ENCODE results near the gene PDP2.

Gene PDP2

DNA sequence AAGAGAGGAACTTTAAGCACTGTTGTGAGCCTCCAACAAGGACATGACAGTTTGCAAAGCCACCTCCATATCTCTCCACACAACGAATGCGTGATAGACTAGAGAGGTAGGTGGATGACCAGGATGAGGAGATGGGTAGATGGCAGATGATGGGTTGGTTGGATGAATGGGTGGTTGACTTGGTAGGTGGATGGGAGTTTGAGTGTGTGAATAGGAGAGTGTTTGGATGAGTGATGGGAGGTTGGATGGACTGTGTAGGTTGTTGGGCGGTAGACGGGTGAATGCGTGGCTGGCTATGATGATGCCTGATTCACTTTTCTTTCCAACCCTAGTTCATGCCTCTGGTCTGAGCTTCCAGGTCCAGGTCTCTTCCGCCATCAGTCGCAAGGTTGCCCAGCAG, 34.2 kb downstream of the PDP2 start:
- DNase-seq (ENCODE audit: low read depth), result no peak
- TF ChIP-seq, protein P1, sequence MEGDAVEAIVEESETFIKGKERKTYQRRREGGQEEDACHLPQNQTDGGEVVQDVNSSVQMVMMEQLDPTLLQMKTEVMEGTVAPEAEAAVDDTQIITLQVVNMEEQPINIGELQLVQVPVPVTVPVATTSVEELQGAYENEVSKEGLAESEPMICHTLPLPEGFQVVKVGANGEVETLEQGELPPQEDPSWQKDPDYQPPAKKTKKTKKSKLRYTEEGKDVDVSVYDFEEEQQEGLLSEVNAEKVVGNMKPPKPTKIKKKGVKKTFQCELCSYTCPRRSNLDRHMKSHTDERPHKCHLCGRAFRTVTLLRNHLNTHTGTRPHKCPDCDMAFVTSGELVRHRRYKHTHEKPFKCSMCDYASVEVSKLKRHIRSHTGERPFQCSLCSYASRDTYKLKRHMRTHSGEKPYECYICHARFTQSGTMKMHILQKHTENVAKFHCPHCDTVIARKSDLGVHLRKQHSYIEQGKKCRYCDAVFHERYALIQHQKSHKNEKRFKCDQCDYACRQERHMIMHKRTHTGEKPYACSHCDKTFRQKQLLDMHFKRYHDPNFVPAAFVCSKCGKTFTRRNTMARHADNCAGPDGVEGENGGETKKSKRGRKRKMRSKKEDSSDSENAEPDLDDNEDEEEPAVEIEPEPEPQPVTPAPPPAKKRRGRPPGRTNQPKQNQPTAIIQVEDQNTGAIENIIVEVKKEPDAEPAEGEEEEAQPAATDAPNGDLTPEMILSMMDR (IDR thresholded peaks at IDR 0.05; ENCODE audit: control insufficient read depth, insufficient read depth, low read depth, low read length, missing control alignments), result no peak
- H3K4me3 ChIP-seq (ENCODE audit: control insufficient read depth, low read depth, low read length), result no peak overlapping the region

DNA sequence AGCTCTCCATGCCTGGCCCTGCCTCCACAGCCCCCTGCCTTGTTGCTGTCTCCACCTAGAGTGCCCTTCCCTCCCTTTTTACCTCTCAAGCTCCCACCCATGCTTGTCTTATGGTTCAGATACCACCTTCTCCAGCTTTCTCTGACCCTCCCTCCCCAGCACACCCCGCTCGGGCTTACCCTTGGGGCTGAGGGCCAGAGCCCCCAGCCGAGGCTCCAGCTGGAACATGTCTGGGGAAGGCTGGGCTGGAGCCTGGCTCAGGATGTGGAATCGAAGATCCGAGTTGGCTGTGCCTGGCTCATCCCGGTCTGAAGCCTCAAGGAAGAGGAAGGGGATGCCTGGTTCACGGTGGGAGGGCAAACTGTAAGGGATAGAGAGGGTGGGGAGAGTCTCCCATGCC, 34.7 kb downstream of the PDP2 start:
- DNase-seq (ENCODE audit: low read depth), result no peak
- TF ChIP-seq, protein P1 (IDR thresholded peaks at IDR 0.05; ENCODE audit: control insufficient read depth, insufficient read depth, low read depth, low read length, missing control alignments), result no peak
- no peak overlapping the region for H3K4me3 ChIP-seq (ENCODE audit: control insufficient read depth, low read depth, low read length)

- TF ChIP-seq, protein P1 (IDR thresholded peaks at IDR 0.05; ENCODE audit: control insufficient read depth, insufficient read depth, low read depth, low read length, missing control alignments), result no peak
- no peak for DNase-seq (ENCODE audit: low read depth)
- H3K4me3 ChIP-seq (ENCODE audit: control insufficient read depth, low read depth, low read length), result no peak overlapping the region
These were observed 36.2 kb downstream of the PDP2 start for GRCh38 chr16:66916518-66916917.

DNA sequence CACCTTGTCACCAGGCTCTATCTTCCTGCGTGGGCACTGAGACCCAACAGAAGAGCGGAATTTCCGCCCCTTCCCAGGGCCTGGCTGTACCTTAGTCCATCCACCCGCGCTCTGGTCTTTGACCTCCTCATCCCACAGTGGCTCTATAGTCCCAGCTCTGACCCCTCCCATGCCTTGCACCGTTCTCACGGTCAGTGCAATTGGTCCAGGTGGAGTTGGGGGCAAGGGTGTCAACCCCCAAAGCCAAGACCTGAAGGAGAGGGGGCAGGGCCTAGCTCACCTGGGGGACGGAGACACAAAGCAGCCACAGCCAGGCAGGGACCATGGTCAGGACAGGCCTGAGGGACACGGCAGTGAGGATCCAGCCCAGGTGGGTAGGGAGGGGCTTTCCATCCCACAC, 37.4 kb downstream of the PDP2 start:
- TF ChIP-seq, protein P1 (IDR thresholded peaks at IDR 0.05; ENCODE audit: control insufficient read depth, insufficient read depth, low read depth, low read length, missing control alignments), result no peak
- no peak overlapping the region for H3K4me3 ChIP-seq (ENCODE audit: control insufficient read depth, low read depth, low read length)
- DNase-seq (ENCODE audit: low read depth), result no peak

DNA sequence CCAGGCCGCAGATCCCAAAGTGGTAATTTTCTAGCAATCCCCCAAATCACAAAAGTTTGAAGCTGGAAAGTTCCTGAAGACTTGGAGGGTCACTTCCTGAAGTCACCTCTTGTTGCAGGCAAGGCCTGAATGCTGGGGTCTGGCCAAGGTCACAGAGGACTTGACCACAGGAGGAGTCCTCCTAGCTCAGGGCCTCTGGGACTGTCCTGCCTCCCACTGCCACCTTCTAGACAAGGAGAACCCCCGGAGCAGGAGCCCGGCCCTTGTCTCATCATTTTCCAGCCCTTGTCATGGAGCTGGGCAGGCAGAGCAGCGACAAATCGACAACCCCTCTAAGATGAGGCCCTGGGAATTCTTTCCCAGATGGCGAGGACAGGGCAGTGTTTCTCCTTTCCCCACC, 38.0 kb downstream of the PDP2 start:
- TF ChIP-seq, protein P1 (IDR thresholded peaks at IDR 0.05; ENCODE audit: control insufficient read depth, insufficient read depth, low read depth, low read length, missing control alignments), result no peak
- no peak overlapping the region for H3K4me3 ChIP-seq (ENCODE audit: control insufficient read depth, low read depth, low read length)
- DNase-seq (ENCODE audit: low read depth), result no peak

- TF ChIP-seq, protein P1 (IDR thresholded peaks at IDR 0.05; ENCODE audit: control insufficient read depth, insufficient read depth, low read depth, low read length, missing control alignments), result no peak
These were observed 38.7 kb downstream of the PDP2 start, which contains the start of gene CDH16 for GRCh38 chr16:66918803-66919568. Gene CDH16, minus strand, starts transcription at chr16:66918885. Its CDS starts 820 bp downstream, at chr16:66918065.

More at GRCh38 chr16:66918803-66919568, 38.7 kb downstream of the PDP2 start, which contains the start of gene CDH16:
- no peak within 1 kb of the TSS for H3K4me3 ChIP-seq (ENCODE audit: control insufficient read depth, low read depth, low read length)
- DNase-seq (ENCODE audit: low read depth), result no peak

Measured in AG09309 (cell line).